ENCODE results near the gene VSIG10. TPM values are rescaled to one million over a fixed set of nuclear protein-coding genes. Genes with fewer than 3 reads are reported as not detected.

The VSIG10 gene
- polyA plus RNA-seq, 1 donor (not counting 4 experiments of a cell fraction or from before 2014, with no cell fraction given): 11.4 TPM

GRCh38 chr12:118033323-118033722 is 70.5 kb downstream of the VSIG10 start:
- no peak for TF ChIP-seq EZH2 (IDR thresholded peaks at IDR 0.05; ENCODE audit: low read length)
- TF ChIP-seq CTCF (optimal IDR thresholded peaks at IDR 0.05 in 1 of 3, IDR thresholded peaks at IDR 0.05 in 1 of 3, conservative IDR thresholded peaks at IDR 0.05 in 1 of 3; ENCODE audit: extremely low read depth in 1 of 3, insufficient read depth in 2 of 3, low read length in 3 of 3): no peak
- Histone ChIP-seq H3K9ac (ENCODE audit: control insufficient read depth, extremely low read depth, insufficient read depth, low read length) (no peak overlapping the region), H4K20me1 (ENCODE audit: control insufficient read depth, extremely low read depth, insufficient read depth, low read length) (no peaks in the 10 kb centered on the region), H3K4me2 (ENCODE audit: control insufficient read depth, extremely low read depth, insufficient read depth, low read depth, low read length) (no peak overlapping the region), H3K27ac (ENCODE audit: control insufficient read depth, insufficient read depth, low read length) (no peak overlapping the region), H2AFZ (ENCODE audit: control insufficient read depth, low read length) (no peak overlapping the region), H3K9me1 (ENCODE audit: control insufficient read depth, extremely low read depth, insufficient read depth, low read length) (no peaks in the 10 kb centered on the region), H3K9me3 (ENCODE audit: control insufficient read depth, low read depth, low read length) (no peaks in the 10 kb centered on the region), H3K36me3 (ENCODE audit: control insufficient read depth in 2 of 2, extremely low read depth in 1 of 2, insufficient read depth in 2 of 2, low read length in 2 of 2) (peaks cover 35 to 39% of the 10 kb centered on the region in 2 experiments), H3K4me1 (ENCODE audit: control insufficient read depth, extremely low read depth, insufficient read depth, low read length) (no peaks in the 10 kb centered on the region), H3K79me2 (ENCODE audit: control insufficient read depth, insufficient read depth, low read length) (no peaks in the 10 kb centered on the region), H3K27me3 (ENCODE audit: control insufficient read depth, extremely low read depth, insufficient read depth, low read length) (no peaks in the 10 kb centered on the region), H3K4me3 (ENCODE audit: control insufficient read depth in 2 of 3, extremely low read depth in 1 of 3, insufficient read depth in 2 of 3, low read depth in 1 of 3, low read length in 3 of 3) (no peak overlapping the region)
- DNase-seq (ENCODE audit: low read depth, low spot score) (no peak), FAIRE-seq (no peak)
- dilution Hi-C loops (cut with MboI; ENCODE audit: extremely low pct_ligation_motif_present, low sequenced_read_pairs): no loop called here

- H3K27me3 ChIP-seq (ENCODE audit: control insufficient read depth, extremely low read depth, insufficient read depth, low read length): no peaks in the 10 kb centered on the region
- H3K4me2 ChIP-seq (ENCODE audit: control insufficient read depth, extremely low read depth, insufficient read depth, low read depth, low read length): no peak overlapping the region
- no peaks in the 10 kb centered on the region for H3K9me3 ChIP-seq (ENCODE audit: control insufficient read depth, low read depth, low read length)
- no peak overlapping the region for H3K9ac ChIP-seq (ENCODE audit: control insufficient read depth, extremely low read depth, insufficient read depth, low read length)
- DNase-seq (ENCODE audit: low read depth, low spot score) (no peak), FAIRE-seq (no peak)
- peaks cover 32 to 33% of the 10 kb centered on the region in 2 experiments for H3K36me3 ChIP-seq (ENCODE audit: control insufficient read depth in 2 of 2, extremely low read depth in 1 of 2, insufficient read depth in 2 of 2, low read length in 2 of 2)
- H3K4me3 ChIP-seq (ENCODE audit: control insufficient read depth in 2 of 3, extremely low read depth in 1 of 3, insufficient read depth in 2 of 3, low read depth in 1 of 3, low read length in 3 of 3): no peak overlapping the region
- dilution Hi-C loops (cut with MboI; ENCODE audit: extremely low pct_ligation_motif_present, low sequenced_read_pairs): no loop called here
- no peak overlapping the region for H3K27ac ChIP-seq (ENCODE audit: control insufficient read depth, insufficient read depth, low read length)
- H3K9me1 ChIP-seq (ENCODE audit: control insufficient read depth, extremely low read depth, insufficient read depth, low read length): no peaks in the 10 kb centered on the region
- TF ChIP-seq CTCF (optimal IDR thresholded peaks at IDR 0.05 in 1 of 3, IDR thresholded peaks at IDR 0.05 in 1 of 3, conservative IDR thresholded peaks at IDR 0.05 in 1 of 3; ENCODE audit: extremely low read depth in 1 of 3, insufficient read depth in 2 of 3, low read length in 3 of 3) (no peak), EZH2 (IDR thresholded peaks at IDR 0.05; ENCODE audit: low read length) (no peak)
- H3K4me1 ChIP-seq (ENCODE audit: control insufficient read depth, extremely low read depth, insufficient read depth, low read length): no peaks in the 10 kb centered on the region
- no peak overlapping the region for H2AFZ ChIP-seq (ENCODE audit: control insufficient read depth, low read length)
- no peaks in the 10 kb centered on the region for H4K20me1 ChIP-seq (ENCODE audit: control insufficient read depth, extremely low read depth, insufficient read depth, low read length)
- no peaks in the 10 kb centered on the region for H3K79me2 ChIP-seq (ENCODE audit: control insufficient read depth, insufficient read depth, low read length)
These were observed 71.6 kb downstream of the VSIG10 start for GRCh38 chr12:118032188-118032587.
